ENCODE measurements around the gene RFX1.
"Not testable (repeated sequence)": the region's sequence is repeated elsewhere in the genome, so short reads cannot be mapped to it uniquely, and the experiment has no call there.

The RFX1 gene

GRCh38 chr19:14006085-14006765 lies at the start of gene RFX1:
TSS of gene RFX1 (minus strand) at chr19:14006320. CDS start at chr19:13993843, 12,477 bp downstream.
- peak; percentile 93 for DNase-seq

- DNase-seq: no peak
Observed at GRCh38 chr19:14055396-14055795, 49.3 kb upstream of the RFX1 start.

DNA sequence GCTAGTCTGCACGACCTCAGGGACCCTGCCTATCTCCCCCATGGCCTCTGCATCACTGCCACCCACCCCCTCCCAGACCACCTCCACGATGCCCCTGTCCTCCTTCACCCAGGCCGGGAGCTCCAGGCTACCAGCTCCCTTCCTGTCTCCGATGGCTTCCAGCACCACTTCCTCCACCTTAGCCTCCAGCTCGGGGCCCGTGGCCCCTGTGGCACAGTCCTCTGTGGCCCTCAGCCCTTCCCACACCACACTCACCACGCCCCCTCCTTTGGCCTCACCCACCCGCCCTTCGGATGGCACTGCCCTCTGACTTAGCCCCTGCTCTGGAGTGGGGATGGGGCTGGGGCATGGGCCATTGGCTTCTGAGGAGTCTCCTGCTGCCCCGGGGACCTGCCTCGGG lies 48.6 kb upstream of the RFX1 start:
- no peak for DNase-seq

GRCh38 chr19:14054099-14054498 lies 48.0 kb upstream of the RFX1 start:
- no peak for DNase-seq

- DNase-seq: no peak
Observed at GRCh38 chr19:14053500-14053899, 47.4 kb upstream of the RFX1 start.

GRCh38 chr19:14053032-14053431 lies 46.9 kb upstream of the RFX1 start:
- DNase-seq: no peak

DNA sequence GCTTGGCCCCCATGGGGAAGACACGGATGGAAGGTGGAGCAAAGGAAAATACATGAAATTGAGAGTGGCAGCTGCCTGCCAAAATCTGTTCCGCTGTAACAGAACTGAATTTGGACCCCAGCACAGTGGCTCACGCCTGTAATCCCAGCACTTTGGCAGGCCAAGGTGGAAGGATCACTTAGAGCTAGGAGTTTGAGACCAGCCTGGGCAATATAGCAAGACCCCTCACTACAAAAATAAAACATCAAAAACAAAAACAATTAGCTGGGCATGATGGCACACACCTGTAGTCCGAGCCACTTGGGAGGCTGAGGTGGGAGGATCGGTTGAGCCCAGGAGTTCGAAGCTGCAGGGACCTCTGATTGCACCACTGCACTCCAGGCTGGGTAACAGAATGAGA lies 46.4 kb upstream of the RFX1 start:
- DNase-seq: no peak

- DNase-seq: no peak
Observed at GRCh38 chr19:14051980-14052379, 45.9 kb upstream of the RFX1 start.

- not testable (repeated sequence) for DNase-seq
Observed at GRCh38 chr19:14050961-14051360, 44.8 kb upstream of the RFX1 start.

DNA sequence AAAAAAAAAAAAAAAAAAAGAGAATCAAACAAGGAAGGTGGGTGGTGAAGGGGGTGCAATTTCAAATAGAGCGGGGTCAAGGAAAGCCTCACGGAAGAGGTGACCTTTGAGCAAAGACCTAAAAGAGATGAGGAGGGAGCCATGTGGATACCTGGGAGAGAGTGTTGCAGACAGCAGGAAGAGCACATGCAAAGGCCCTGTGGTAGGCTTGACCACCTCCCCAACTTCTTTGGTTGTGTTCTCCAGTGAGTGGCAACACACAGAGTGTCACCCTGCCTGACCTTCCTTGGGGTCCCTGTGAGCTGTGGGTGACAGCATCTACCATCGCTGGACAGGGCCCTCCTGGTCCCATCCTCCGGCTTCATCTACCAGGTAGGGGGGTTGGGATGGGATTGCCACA lies 44.4 kb upstream of the RFX1 start:
- DNase-seq: no peak

- DNase-seq: no peak
Observed at GRCh38 chr19:14048443-14049153, 42.5 kb upstream of the RFX1 start.

GRCh38 chr19:14047866-14048265 lies 41.7 kb upstream of the RFX1 start:
- not testable (repeated sequence) for DNase-seq

GRCh38 chr19:14042659-14043608 lies 36.8 kb upstream of the RFX1 start:
- DNase-seq: not testable (repeated sequence)

GRCh38 chr19:14039181-14039580 lies 33.1 kb upstream of the RFX1 start:
- no peak for DNase-seq

- DNase-seq: no peak
Observed at GRCh38 chr19:14035706-14036105, 29.6 kb upstream of the RFX1 start.

GRCh38 chr19:14035159-14035558 lies 29.0 kb upstream of the RFX1 start:
- DNase-seq: not testable (repeated sequence)

DNA sequence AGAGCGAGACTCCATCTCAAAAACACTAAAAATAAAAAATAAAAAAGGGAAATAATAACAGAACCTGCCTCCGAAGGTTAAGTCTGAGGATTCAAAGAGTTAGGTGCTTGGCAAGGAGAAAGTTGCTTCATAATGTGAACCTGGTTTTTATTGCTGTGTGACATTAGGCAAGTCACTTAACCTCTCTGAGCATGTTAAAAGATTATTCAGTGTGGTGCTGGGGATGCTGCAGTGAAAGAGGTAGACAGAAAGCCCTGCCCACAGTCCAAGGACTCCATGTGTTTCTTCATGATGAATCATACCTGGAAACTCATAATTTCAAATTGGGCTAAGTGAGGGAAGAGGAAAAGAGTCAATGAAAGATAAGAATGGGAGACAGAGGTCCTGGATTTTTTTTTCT lies 27.8 kb upstream of the RFX1 start:
- no peak for DNase-seq

DNA sequence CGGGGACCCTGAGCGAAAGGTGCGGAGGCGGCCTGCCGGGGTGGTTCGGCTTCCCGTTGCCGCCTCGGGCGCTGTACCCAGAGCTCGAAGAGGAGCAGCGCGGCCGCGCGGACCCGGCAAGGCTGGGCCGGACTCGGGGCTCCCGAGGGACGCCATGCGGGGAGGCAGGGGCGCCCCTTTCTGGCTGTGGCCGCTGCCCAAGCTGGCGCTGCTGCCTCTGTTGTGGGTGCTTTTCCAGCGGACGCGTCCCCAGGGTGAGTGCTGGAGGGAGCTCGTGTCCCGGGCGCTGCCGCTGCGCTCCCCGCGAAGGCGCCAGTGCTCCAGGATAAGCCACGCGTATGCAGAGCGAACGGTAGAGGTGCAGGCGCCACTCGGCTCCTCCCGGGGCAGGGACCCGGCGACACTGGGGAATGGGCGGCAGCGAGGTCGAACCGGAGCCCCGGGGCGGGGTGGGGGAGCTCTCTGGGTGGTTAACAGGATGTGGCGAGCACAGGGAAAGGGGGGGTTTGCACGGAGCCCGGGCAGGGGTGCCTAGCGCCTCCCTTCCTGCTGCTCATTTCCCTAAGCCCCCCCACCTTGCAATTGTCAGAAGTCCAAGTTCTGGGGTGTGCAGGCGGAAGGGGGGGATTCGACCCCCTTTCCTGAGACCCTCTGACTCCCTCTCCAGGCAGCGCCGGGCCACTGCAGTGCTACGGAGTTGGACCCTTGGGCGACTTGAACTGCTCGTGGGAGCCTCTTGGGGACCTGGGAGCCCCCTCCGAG lies 25.8 kb upstream of the RFX1 start, which contains the start of gene IL27RA:
TSS of gene IL27RA (plus strand) at position 44 of the 762 bp plus-strand sequence. CDS start at position 155, 111 bp downstream.
- DNase-seq: no peak

GRCh38 chr19:14030997-14031718 lies 25.0 kb upstream of the RFX1 start:
- no peak for DNase-seq

DNA sequence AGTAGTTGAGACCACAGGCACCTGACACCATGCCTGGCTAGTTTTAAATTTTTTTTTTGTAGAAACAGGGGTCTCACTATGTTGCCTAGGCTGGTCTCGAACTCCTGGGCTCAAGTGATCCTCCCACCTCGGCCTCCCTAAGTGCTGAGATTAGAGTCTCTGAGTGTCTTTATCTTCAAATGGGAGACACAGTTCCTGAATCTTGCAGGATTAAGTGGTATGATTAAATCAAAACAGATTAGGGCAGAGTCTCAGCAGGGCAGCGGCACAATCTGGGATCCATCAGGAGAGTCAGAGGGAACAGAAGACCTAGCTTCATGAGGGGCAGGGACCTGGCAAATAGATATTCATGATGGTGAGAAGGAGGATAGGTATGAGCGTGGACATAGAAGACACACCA lies 22.8 kb upstream of the RFX1 start:
- DNase-seq: no peak

GRCh38 chr19:14027856-14028450 lies 21.8 kb upstream of the RFX1 start, which contains the start of gene RLN3:
TSS of gene RLN3 (plus strand) at chr19:14028148. CDS start at chr19:14028205, 57 bp downstream.
- no peak for DNase-seq

Data from NCI-H187 treated with DMSO at 0.1 percent for 48 hours (cell line).